ENCODE data around the gene TOLLIP.

TOLLIP gene

GRCh38 chr11:1297576-1298473 is 11.6 kb downstream of the TOLLIP start:
- TF ChIP-seq ZC3H10 (CRISPR knock-in tag; IDR thresholded peaks at IDR 0.05) (no peak), SNAI2 (CRISPR knock-in tag; IDR thresholded peaks at IDR 0.05) (no peak), CSDC2 (CRISPR knock-in tag; IDR thresholded peaks at IDR 0.05) (no peak), ZNF70 (CRISPR knock-in tag; IDR thresholded peaks at IDR 0.05) (no peak), BACH2 (CRISPR knock-in tag; IDR thresholded peaks at IDR 0.05; ENCODE audit: borderline replicate concordance) (no peak), ARNTL (CRISPR knock-in tag; IDR thresholded peaks at IDR 0.05; ENCODE audit: borderline replicate concordance, low read depth) (no peak), ZFP3 (CRISPR knock-in tag; IDR thresholded peaks at IDR 0.05) (no peak), TCF4 (CRISPR knock-in tag; IDR thresholded peaks at IDR 0.05; ENCODE audit: borderline replicate concordance) (no peak), GLIS3 (CRISPR knock-in tag; IDR thresholded peaks at IDR 0.05) (no peak), ESRRG (CRISPR knock-in tag; IDR thresholded peaks at IDR 0.05) (no peak), PATZ1 (CRISPR knock-in tag; IDR thresholded peaks at IDR 0.05; ENCODE audit: borderline replicate concordance) (no peak), ZNF8 (CRISPR knock-in tag; IDR thresholded peaks at IDR 0.05) (no peak), PPARA (CRISPR knock-in tag; IDR thresholded peaks at IDR 0.05; ENCODE audit: borderline replicate concordance) (no peak), CSRNP3 (CRISPR knock-in tag; IDR thresholded peaks at IDR 0.05) (no peak), POU6F1 (CRISPR knock-in tag; IDR thresholded peaks at IDR 0.05; ENCODE audit: borderline replicate concordance, low read depth) (no peak), TOX (CRISPR knock-in tag; IDR thresholded peaks at IDR 0.05; ENCODE audit: borderline replicate concordance) (no peak), ISL1 (CRISPR knock-in tag; IDR thresholded peaks at IDR 0.05) (no peak), ZFP30 (CRISPR knock-in tag; IDR thresholded peaks at IDR 0.05) (no peak), CREB5 (CRISPR knock-in tag; IDR thresholded peaks at IDR 0.05; ENCODE audit: low read depth) (no peak), RARB (CRISPR knock-in tag; IDR thresholded peaks at IDR 0.05) (no peak)
- ATAC-seq = no peak

- TF ChIP-seq ZNF8 (CRISPR knock-in tag; IDR thresholded peaks at IDR 0.05) = no peak
- no peak for TF ChIP-seq BACH2 (CRISPR knock-in tag; IDR thresholded peaks at IDR 0.05; ENCODE audit: borderline replicate concordance)
- no peak for TF ChIP-seq PPARA (CRISPR knock-in tag; IDR thresholded peaks at IDR 0.05; ENCODE audit: borderline replicate concordance)
- no peak for TF ChIP-seq CSRNP3 (CRISPR knock-in tag; IDR thresholded peaks at IDR 0.05)
- no peak for TF ChIP-seq POU6F1 (CRISPR knock-in tag; IDR thresholded peaks at IDR 0.05; ENCODE audit: borderline replicate concordance, low read depth)
- TF ChIP-seq GLIS3 (CRISPR knock-in tag; IDR thresholded peaks at IDR 0.05) = no peak
- TF ChIP-seq ESRRG (CRISPR knock-in tag; IDR thresholded peaks at IDR 0.05) = no peak
- no peak for TF ChIP-seq PATZ1 (CRISPR knock-in tag; IDR thresholded peaks at IDR 0.05; ENCODE audit: borderline replicate concordance)
- TF ChIP-seq TCF4 (CRISPR knock-in tag; IDR thresholded peaks at IDR 0.05; ENCODE audit: borderline replicate concordance) = no peak
- TF ChIP-seq ARNTL (CRISPR knock-in tag; IDR thresholded peaks at IDR 0.05; ENCODE audit: borderline replicate concordance, low read depth) = no peak
- no peak for TF ChIP-seq ZNF565 (CRISPR knock-in tag; conservative IDR thresholded peaks at IDR 0.05; ENCODE audit: low read depth)
- no peak for ATAC-seq
Measured at GRCh38 chr11:1297011-1297575, 12.3 kb downstream of the TOLLIP start.
